UCSD-AML1 (cell line): ENCODE results near the gene KRTAP10-5.
"Not testable (repeated sequence)": the region's sequence is repeated elsewhere in the genome, so short reads cannot be mapped to it uniquely, and the experiment has no call there.

ENCODE experiments used
- DNase-seq: peaks from one replicate; lab custom pipeline; 2025; ENCODE audit not compliant: unreplicated experiment; lab: John Stamatoyannopoulos, UW

KRTAP10-5 gene

GRCh38 chr21:44550285-44550684 lies 30.1 kb downstream of the KRTAP10-5 start:
- DNase-seq = not testable (repeated sequence)

- no peak for DNase-seq
These were observed 30.7 kb downstream of the KRTAP10-5 start for GRCh38 chr21:44549525-44550211.

- DNase-seq = no peak
These were observed 31.5 kb downstream of the KRTAP10-5 start for GRCh38 chr21:44548922-44549321.

- no peak for DNase-seq
These were observed 32.0 kb downstream of the KRTAP10-5 start for GRCh38 chr21:44548381-44548780.

- no peak for DNase-seq
These were observed 32.6 kb downstream of the KRTAP10-5 start for GRCh38 chr21:44547656-44548331.

- no peak for DNase-seq
These were observed 35.8 kb downstream of the KRTAP10-5 start for GRCh38 chr21:44544566-44544965.

GRCh38 chr21:44542716-44543115 lies 37.7 kb downstream of the KRTAP10-5 start:
- no peak for DNase-seq

- DNase-seq = no peak
These were observed 39.6 kb downstream of the KRTAP10-5 start for GRCh38 chr21:44540741-44541288.

GRCh38 chr21:44539991-44540666 lies 40.3 kb downstream of the KRTAP10-5 start, which contains the start of gene KRTAP10-1:
Gene KRTAP10-1, minus strand, starts transcription at chr21:44540195. Its CDS starts 45 bp downstream, at chr21:44540150.
- DNase-seq = no peak

- no peak for DNase-seq
These were observed 41.4 kb downstream of the KRTAP10-5 start for GRCh38 chr21:44539046-44539445.

GRCh38 chr21:44537930-44538911 lies 42.2 kb downstream of the KRTAP10-5 start:
- no peak for DNase-seq

GRCh38 chr21:44535963-44536362 lies 44.4 kb downstream of the KRTAP10-5 start:
- no peak for DNase-seq

GRCh38 chr21:44534688-44535087 lies 45.7 kb downstream of the KRTAP10-5 start:
- DNase-seq = no peak

GRCh38 chr21:44533891-44534627 lies 46.3 kb downstream of the KRTAP10-5 start:
- DNase-seq = no peak

GRCh38 chr21:44533121-44533890 lies 47.1 kb downstream of the KRTAP10-5 start:
- DNase-seq = no peak

GRCh38 chr21:44532712-44533111 lies 47.7 kb downstream of the KRTAP10-5 start:
- no peak for DNase-seq

GRCh38 chr21:44531606-44532564 lies 48.5 kb downstream of the KRTAP10-5 start:
- no peak for DNase-seq
